GM21737 (cell line): Measurements from ENCODE around the gene INTS6.
"Not testable (repeated sequence)": the region's sequence is repeated elsewhere in the genome, so short reads cannot be mapped to it uniquely, and the experiment has no call there.

Experiments
- ATAC-seq: cut with Tn5 transposase; IDR thresholded peaks from one replicate; pipeline ENCODE4 v1.9.1; 2021; ENCODE audit warnings: mild to moderate bottlenecking, moderate library complexity; ENCODE audit not compliant: unreplicated experiment

INTS6 gene

DNA sequence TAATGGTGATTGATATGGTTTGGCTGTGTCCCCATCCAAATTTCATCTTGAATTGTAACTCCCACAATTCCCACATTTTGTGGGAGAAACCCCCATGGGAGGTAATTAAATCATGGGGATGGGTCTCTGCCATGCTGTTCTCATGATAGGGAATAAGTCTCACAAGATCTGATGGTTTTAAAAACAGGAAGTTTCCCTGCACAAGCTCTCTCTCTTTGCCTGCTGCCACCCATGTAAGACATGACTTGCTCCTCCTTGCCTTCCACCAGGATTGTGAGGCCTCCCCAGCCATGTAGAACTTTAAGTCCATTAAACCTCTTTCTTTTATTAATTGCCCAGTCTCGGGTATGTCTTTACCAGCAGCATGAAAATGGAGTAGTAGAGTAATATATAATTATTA, 37.5 kb downstream of the INTS6 start:
- not testable (repeated sequence) for ATAC-seq

DNA sequence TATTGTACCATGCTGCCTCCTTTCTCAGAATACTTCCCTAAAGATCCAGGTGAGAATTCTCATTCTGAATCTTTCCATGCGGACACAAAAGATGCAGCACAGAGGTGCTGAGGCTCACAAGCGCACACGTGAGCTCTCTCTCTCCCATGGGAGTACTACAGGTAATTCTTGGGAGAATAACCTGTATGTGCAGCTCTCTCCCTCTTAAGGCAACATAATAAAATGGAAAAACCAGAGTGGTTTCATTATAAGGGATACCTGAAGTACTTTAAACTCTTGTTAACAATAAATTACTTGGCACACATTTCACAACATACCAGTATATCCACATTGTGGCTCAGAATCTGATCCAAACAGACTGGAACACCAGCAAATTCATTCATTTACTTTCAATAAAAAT, 40.4 kb downstream of the INTS6 start:
- no peak for ATAC-seq

DNA sequence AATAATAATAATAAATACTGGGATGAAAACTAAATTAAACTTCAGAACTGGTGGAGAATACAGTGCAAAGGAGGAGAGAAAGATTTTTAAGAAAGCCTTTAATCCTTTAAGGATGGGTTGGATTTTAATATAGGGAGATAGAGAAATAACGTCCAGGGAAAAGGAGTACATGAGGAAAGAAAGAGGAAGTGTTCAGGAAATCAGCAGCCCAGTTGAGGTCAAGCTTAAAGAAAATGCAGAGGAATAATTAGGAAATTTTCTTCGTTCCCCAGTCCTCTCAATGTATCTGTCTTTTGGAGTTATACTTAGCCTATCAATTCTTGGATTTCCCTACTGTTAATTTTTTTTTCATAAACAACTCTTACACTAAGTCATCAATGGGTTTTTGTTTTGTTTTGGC, 47.7 kb downstream of the INTS6 start:
- ATAC-seq = no peak

DNA sequence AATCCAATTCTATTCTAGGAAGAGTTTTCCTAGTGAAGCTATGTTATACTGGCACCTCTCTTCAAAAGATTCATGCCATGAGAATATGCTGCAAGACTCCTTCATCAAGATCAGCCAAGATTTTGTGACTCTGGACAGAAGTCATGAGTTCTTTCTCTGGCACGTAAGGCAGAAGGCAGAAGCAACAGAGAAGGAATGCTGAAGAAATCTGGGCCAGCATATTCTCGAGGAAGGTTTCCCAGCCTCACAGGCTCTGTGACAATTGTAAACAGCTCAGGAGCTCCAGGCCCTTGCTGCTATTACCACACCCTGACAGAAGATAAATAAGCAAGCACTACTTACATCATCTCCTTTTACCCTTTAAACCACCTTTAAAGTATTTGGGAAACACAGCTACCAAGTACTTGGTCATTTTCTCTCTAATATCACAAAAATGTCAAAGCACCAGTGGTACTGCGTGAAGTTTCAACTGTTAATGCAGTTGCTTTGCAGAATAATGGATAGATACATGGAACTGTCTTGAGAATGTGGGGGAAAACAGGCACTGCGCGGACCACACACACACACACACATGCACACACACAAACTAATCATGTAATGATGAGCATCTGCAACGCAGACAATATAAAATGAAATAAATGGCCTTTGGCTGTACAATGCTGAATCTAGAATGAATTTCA, 55.4 kb downstream of the INTS6 start:
- ATAC-seq = no peak

DNA sequence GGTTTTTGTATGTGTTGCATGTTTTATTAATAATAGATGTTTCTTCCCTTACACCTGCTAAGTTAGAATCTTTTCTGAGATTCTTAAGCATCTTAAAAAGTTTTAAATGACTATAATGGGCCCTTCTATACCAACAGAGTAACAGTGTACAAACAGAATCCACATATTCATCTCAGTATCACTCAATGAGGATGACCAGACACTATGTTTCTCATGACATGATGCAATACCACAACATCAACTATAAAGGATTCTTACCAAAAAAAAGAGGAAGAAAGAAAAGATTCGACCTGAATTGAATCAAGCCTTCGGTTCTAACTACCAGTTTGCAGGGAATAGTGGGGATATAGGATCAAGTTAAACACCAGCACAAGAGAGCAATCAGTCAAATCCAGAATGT, 56.5 kb downstream of the INTS6 start:
- no peak for ATAC-seq

DNA sequence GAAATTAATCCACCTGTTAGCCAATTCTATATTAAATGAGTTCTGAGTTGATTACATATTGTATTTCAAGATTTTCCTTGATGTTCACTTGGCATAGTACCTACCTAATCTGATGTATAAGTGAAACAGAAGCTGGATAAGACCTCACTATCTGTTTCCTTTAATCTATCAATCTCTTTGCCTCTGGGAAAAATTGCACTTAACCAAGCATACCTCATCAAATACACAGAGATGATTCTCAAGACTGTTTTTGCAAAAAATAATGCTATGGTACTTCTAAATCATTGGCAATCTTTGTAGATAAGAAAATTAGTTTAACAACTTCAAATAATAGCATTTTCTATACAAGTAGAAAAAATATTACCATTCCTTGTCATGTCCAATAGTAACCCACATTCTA, 58.1 kb downstream of the INTS6 start:
- ATAC-seq = no peak

DNA sequence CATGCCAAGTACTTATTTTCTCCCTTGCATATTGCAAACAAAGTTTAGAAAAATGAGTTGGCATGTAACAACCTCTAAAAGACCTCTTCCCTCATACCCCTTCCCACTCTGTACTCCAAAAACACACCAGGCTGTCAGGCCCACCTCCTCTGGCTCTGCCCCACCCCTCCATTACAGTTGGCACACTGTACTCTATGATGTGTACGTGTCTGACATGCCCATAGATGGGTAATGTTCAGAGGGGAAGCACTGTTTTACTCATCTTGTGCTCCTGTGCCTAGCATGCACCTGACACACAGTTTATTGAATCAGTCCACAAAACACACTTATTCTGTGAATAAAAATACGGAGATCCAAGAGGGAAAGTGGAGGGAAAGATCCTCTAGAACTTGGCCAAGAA, 67.7 kb downstream of the INTS6 start:
- ATAC-seq = no peak

DNA sequence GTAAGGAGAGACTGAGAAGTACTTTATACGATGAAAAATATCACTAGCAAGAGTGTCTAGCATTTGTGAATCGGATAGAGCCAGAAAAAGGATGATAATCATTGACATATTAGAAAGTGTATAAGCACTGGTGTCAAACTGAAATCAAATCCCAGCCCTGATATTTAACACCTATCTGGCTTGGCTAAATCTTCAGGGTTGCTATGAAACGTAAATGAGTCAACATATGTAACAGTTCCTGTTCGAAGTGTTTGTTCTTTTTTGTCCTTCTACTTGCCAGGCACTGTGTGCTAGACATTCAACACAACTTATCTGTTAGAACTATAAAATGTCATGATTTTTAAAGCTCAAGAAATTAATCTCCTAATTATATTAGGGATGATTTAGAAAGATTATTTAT, 72.6 kb downstream of the INTS6 start:
- no peak for ATAC-seq

DNA sequence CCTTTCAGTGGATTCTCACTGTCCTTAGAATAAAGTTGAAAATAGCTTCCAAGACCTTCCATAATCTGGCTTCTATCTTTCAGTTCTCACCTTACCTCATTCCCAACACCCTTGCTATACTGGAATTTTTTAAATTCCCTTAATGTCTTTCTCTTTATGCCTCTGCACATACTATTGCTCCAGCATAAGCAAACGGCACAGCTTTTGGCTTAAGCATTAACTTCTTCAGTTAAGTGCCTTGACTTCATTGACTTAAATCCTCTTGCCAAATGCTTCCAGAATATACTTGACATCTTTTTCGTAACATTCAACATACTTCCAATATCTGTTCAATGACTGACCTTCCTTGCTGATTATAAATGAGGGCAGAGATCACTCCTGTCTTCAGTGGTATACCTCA, 79.4 kb downstream of the INTS6 start:
- no peak for ATAC-seq

DNA sequence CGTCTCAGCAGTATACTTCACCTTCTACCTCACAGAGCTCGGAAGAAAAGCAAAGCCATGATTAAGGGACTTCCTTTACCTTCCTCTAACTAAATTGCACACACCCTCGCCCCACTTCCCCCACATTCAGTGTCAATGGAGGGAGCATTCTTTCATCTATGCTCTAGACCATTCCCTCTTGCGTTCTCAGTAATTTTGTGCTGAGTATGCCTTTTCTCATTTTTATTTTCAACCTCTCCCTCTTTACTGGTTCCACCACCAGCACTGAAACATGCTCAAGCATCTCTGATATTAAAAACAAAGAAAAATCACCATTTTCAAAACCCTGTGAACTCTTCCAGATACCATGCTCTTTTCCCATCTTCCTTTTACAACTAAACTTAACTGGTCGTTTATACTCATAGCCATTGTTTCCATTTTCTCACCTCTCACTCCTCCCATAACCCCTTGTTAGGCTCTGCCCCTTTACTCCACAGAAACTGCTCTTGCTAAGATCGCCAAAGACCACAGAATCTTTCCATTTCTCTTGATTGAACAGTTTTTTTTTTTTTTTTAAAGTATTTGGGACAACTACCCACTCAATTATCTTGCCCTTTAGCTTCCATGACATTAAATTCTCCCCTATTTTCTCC, 81.0 kb downstream of the INTS6 start:
- ATAC-seq = no peak

DNA sequence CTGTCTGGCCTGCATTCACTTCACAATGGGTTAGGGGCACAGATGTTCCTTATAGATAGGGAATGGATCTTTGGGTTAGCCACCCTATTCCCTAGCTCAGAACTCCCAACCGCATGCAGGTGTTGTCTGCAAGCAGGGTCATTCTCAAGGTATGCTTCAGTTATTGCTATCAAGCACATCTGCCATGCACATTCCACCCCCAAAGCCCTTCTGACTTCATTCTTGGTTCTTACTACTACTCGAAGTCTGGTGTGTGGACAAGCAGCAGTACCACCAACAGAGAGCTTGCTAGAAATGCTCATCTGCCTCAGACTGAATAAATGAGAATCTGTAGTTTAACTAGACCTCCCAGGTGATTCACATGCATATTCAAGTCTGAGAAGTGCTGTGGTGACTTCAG, 82.0 kb downstream of the INTS6 start:
- no peak for ATAC-seq

DNA sequence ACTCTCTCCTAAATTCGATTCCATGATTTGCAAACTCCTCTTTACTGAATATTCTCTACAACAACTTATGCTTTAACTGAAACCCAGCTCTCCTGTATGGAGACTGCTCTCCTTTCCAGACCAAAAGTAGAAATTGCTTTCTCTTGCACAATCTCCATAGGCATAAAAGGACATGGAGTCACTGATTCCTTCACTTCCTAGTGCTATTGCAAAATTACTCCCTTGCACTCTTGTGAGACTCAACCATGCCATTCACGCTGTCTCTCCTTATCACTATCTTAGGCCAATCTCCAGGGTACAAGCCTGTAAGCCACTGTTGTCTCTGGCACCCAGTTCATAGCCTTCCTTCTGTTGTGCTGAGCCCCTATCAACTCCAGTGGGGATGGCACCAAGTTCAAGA, 82.7 kb downstream of the INTS6 start:
- ATAC-seq = no peak

DNA sequence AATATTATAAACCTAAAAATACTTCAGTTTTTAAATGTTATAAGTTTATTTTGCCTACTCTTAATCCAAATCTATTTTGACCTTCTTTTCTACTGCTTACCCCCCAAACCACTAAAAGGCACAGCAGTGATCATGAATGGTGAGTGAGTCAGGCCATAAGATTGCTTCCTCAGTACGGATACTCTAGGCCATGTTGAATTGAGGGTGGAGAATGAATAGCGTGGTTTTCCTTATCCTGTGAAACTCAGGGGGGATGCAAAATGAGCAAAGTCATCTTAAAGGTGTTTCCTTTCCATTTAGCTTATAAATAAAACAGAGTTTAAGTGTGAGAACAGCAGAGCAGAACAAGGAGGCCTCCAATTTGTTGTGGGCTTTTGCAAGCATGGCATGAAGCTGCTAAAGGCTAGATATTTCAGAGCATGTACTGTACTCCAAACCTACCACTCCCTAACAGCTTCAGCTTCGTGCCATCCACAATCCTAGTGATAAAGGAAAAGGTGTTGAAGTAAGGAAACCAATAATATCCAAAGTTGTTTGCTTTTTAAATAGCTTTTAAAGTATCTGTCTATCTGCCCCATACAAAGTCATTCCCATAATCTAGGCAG, 88.3 kb downstream of the INTS6 start:
- no peak for ATAC-seq

DNA sequence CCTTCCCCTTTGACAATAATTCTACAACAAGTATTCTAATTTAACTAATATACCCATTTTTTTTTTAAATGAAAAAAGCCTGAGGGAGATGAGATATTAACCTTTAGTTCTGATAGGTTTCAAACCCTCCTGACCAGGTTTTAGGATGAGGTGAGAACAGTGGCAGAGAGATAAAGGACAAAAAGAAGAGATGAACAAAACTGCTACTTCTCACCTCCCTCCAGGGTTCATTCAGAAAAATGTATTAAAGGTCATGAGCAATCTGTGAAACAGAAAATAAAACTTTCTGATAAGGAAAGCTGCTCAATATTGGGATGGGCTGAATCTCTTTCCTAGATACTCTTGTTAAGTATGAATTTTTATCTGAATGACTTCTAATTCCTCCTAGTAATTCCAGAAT, 89.2 kb downstream of the INTS6 start:
- no peak for ATAC-seq

DNA sequence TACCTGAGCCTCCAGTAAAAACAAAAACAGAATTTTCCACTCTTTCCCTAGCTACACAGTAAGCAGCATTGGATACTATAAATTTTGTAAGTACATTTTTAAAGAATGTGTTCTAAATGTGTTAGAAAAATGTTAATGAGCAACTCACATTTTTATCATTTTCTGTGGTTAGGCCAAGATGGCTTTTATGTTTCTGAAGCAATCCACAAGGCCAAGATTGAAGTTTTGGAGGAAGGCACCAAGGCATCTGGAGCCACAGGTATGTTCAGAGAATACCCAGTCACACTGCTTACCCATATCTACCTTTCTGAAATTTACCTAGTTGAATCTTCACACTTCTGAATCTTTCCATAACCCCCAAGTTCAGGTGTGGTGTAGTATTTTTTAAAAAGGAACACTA, 91.7 kb downstream of the INTS6 start:
- no peak for ATAC-seq

DNA sequence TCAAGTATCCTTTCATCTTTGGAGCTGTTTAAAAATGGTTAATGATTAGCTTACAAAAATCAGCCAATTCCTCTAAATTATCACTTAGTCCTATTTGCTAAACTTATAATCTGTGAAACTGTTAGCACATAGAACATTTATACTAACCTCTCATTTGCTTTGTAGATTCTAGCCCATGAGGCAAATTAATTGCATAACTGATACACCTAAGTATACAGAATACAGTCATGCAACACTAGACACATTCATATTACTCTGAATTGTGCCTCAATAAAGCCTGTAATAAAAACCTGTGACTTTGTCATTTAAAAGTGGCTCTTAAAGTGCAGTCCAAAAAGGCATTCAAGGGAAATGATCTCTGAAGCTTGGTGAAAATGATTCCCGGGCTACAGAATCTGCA, 92.3 kb downstream of the INTS6 start:
- ATAC-seq = no peak

DNA sequence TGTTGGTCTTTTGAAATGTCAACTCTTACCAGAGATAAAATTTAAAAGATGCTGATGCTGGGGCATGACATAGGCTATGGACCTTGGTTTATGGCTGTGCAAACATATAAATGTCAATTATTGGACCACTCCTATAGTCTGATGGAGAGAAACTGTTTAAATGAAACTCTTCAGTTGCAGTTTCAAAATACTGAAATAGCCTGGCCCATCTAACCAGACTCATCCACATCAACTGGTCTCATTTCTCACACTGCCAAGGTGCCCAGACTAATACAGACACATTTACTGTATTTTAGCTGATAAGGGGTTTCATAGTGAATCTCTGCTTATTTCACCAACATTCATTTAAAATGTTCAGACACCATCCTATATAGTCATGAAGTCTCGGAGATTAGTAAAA, 93.5 kb downstream of the INTS6 start:
- no peak for ATAC-seq

DNA sequence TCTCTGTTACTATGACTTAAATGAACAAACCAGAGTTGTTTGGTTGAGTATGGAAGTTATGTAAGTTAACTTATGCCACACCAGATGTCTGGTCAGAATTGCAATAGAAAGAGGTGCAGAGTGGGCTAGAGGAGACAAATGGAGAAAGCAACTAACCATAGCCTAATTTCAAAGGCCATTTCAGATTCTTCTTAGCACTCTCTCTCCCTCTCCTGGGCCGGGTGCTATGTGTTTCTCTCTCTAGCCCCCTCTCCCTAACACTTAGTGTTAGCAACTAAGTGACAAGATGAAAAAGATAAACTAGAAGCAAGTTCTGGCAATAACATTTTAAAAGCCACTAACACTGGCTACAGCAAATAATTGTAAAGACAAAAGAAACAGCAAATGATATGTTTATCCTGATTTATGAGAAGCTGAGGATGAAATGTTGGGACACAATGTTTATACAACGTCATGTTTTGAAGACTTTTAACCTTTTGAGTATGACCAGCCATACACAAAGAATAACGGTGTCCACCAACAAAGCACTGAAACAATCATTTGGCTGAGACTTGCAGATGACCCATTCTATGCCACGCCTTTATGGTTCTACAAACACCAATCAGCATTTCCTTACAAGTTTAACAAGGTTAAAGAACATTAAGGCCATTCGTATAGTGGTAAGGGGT, 94.8 kb downstream of the INTS6 start:
- no peak for ATAC-seq

DNA sequence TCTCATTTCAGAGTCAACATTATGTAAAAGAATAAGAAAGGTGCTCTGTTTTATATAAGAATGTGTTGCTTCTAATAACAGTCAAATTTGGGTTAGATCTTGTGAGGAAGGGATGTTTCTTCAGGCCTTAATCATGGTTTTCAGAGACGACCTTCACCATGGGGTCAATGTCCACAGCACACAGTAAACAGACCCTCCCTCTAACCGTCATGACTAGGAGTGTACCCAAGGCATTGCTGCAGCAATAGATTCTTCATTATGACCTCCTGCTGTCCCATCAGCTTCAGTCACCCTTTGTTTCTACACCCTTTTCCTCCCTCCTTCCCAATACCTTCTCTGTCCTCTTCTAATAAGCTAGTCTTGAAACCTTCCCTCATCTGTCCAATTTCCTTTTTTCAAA, 97.6 kb downstream of the INTS6 start:
- ATAC-seq = no peak

DNA sequence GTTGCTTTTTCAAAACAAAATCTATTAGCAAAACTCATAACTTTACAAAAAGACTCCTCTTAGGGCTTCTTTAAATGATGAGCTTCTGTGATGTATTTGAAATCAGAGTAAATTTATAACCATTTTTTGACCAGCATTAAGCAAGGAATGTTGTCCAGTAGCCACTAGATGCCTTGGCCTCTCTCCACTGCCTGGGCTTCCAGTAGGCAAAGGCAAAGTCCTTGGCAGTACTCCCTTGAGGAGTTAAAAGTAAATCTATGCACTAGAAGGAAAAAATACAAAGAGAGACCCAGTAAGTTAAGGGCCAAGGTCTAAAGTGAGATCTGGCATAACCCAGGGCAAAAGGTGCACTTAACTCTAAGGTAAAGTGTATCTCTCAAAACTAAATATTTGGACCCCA, 103.8 kb downstream of the INTS6 start:
- ATAC-seq = no peak

DNA sequence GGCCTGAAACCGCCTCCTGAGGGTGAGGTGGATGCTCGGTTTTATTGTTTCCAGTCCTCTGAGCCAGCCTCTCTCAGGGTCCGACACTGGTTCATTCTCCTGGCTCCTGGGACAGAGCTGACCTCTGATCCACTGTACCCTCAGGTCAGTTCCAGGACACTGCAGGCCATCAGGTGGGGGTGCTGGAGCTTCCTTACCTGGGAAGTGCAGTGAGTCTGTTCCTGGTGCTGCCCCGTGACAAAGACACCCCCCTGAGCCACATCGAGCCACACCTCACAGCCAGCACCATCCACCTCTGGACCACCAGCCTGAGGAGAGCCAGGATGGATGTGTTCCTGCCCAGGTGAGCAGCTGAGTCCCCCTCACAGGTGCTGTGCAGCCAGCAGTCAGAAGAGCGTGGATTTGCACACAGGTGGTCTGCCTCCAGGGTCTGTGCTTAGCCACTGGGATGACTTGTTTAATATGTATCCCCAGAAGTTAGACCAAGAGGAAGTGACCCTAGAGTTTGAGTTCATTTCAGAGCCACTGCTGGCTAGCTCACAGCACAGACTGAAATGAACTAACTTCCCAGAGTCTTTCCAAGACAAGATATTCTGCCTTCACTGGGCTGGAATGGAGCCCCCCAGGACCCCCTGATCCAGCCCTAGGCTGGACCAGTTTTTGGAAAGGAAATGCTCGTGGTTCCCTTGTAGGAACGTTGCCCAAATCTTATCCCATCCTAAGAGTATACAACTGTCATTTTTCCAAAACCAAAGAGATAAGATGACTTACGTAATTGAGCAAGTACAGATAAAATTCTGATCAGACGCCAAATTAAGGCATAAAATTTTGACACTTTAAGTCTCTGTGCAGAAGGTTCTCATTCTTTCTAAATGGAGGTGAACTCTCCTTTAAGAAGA, 104.5 kb downstream of the INTS6 start:
- ATAC-seq = no peak
